Immature natural killer cell (primary cell): ENCODE results near the gene YIF1A. TPM values are rescaled to one million over a fixed set of nuclear protein-coding genes. Genes with fewer than 3 reads are reported as not detected.
A peak's percentile ranks its signal among the peaks of the same experiment; 100 is the strongest.

ENCODE experiments used
- DNase-seq, 3 donors: peaks; one replicate each; pipeline ENCODE4 v3.0.0; 2022; ENCODE audit warnings: mixed read lengths in 1 of 3
- H3K27ac Mint-ChIP-seq, 6 donors: one replicate each; pipeline ENCODE4 v1.8.0; 2020; ENCODE audit warnings: mixed read lengths in 6 of 6, mild to moderate bottlenecking in 5 of 6, inconsistent platforms in 4 of 6, moderate library complexity in 3 of 6
- H3K27me3 Mint-ChIP-seq, 3 donors: one replicate each; pipeline ENCODE4 v1.8.0; 2020 to 2021; ENCODE audit warnings: low read depth in 3 of 3, mild to moderate bottlenecking in 3 of 3, mixed read lengths in 3 of 3, moderate library complexity in 3 of 3, inconsistent platforms in 1 of 3
- H3K36me3 Mint-ChIP-seq, 3 donors: one replicate each; pipeline ENCODE4 v1.8.0; 2020; ENCODE audit warnings: mixed read lengths in 3 of 3, inconsistent platforms in 2 of 3, mild to moderate bottlenecking in 2 of 3
- H3K4me1 Mint-ChIP-seq, 2 donors: one replicate each; pipeline ENCODE4 v1.8.0; 2020; ENCODE audit warnings: inconsistent platforms in 2 of 2, mild to moderate bottlenecking in 2 of 2, mixed read lengths in 2 of 2, moderate library complexity in 1 of 2
- H3K4me3 Mint-ChIP-seq, 5 donors: one replicate each; pipeline ENCODE4 v1.8.0; 2020; ENCODE audit warnings: mild to moderate bottlenecking in 5 of 5, mixed read lengths in 5 of 5, inconsistent platforms in 3 of 5, moderate library complexity in 3 of 5
- H3K9me3 Mint-ChIP-seq, 6 donors: one replicate each; pipeline ENCODE4 v1.8.0; 2020; ENCODE audit warnings: mild to moderate bottlenecking in 6 of 6, mixed read lengths in 6 of 6, inconsistent platforms in 4 of 6, moderate library complexity in 3 of 6
- polyA plus RNA-seq, 3 donors: library from polyadenylated mRNA; unstranded; fragments of 300-500 nt; fragmentation: Illumina TruSeq; gene quantifications; one replicate each; pipeline ENCODE4 v1.2.3, GENCODE V29; 2021

Gene YIF1A
- polyA plus RNA-seq, 3 donors from 2014 or later, result 55.7 to 85.2 (median 62.1) TPM

GRCh38 chr11:66274219-66274618 is 14.7 kb downstream of the YIF1A start:
- Mint-ChIP-seq H3K27me3 (peaks cover 11 to 21% (median 11%) of the 10 kb centered on the region in 3 donors), H3K36me3 (peaks cover 25 to 46% (median 27%) of the 10 kb centered on the region in 3 donors), H3K9me3 (no peaks in the 10 kb centered on the region), H3K4me3 (peak overlapping the region in 4 of 5 donors; percentile 15 to 67 (median 49)), H3K27ac (peak overlapping the region in 4 of 6 donors; percentile 9 to 54 (median 40)), H3K4me1 (peaks cover 66 to 75% of the 10 kb centered on the region in 2 donors)
- DNase-seq, result no peak

GRCh38 chr11:66272596-66272995 is 16.3 kb downstream of the YIF1A start:
- Mint-ChIP-seq H3K27ac (peak overlapping the region; percentile 86 to 97 (median 92)), H3K27me3 (peaks cover 17 to 27% (median 20%) of the 10 kb centered on the region in 3 donors), H3K9me3 (no peaks in the 10 kb centered on the region), H3K4me1 (peaks cover 78 to 81% of the 10 kb centered on the region in 2 donors), H3K4me3 (peak overlapping the region; percentile 83 to 91 (median 87)), H3K36me3 (peaks cover 25 to 46% (median 27%) of the 10 kb centered on the region in 3 donors)
- DNase-seq, result peak; percentile 78 to 84 (median 80)

- no peaks in the 10 kb centered on the region for H3K9me3 Mint-ChIP-seq
- H3K36me3 Mint-ChIP-seq, result peaks cover 25 to 43% (median 27%) of the 10 kb centered on the region in 3 donors
- H3K4me1 Mint-ChIP-seq, result peaks cover 78% of the 10 kb centered on the region in 2 donors
- H3K4me3 Mint-ChIP-seq, result peak overlapping the region; percentile 53 to 91 (median 67)
- peaks cover 17 to 28% (median 17%) of the 10 kb centered on the region in 3 donors for H3K27me3 Mint-ChIP-seq
- DNase-seq, result no peak
- peak overlapping the region in 5 of 6 donors; percentile 48 to 92 (median 86) for H3K27ac Mint-ChIP-seq
Measured at GRCh38 chr11:66271816-66272215, 17.1 kb downstream of the YIF1A start.

GRCh38 chr11:66268952-66269905 is 19.7 kb downstream of the YIF1A start:
- DNase-seq, result peak in 1 of 3 donors; percentile 19
- H3K4me3 Mint-ChIP-seq, result peak overlapping the region; percentile 92 to 96 (median 95)
- H3K27me3 Mint-ChIP-seq, result peaks cover 14 to 26% (median 17%) of the 10 kb centered on the region in 3 donors
- peaks cover 66 to 67% of the 10 kb centered on the region in 2 donors for H3K4me1 Mint-ChIP-seq
- peak overlapping the region; percentile 91 to 96 (median 94) for H3K27ac Mint-ChIP-seq
- H3K36me3 Mint-ChIP-seq, result peaks cover 20 to 28% (median 23%) of the 10 kb centered on the region in 3 donors
- H3K9me3 Mint-ChIP-seq, result no peaks in the 10 kb centered on the region

- Mint-ChIP-seq H3K9me3 (no peaks in the 10 kb centered on the region), H3K27ac (peak within 1 kb of the TSS; percentile 91 to 97 (median 94)), H3K36me3 (peaks cover 12 to 20% (median 16%) of the 10 kb centered on the region in 3 donors), H3K4me3 (peak within 1 kb of the TSS; percentile 92 to 96 (median 95)), H3K27me3 (peaks cover 14 to 26% (median 17%) of the 10 kb centered on the region in 3 donors), H3K4me1 (peaks cover 58% of the 10 kb centered on the region in 2 donors)
- DNase-seq, result peak; percentile 99 to 100 (median 99)
Measured at GRCh38 chr11:66268244-66268951, 20.5 kb downstream of the YIF1A start, which contains the start of gene RAB1B. Gene RAB1B, plus strand, starts transcription at chr11:66268639. Its CDS starts 41 bp downstream, at chr11:66268680.

GRCh38 chr11:66267379-66268243 is 21.3 kb downstream of the YIF1A start:
- DNase-seq, result peak; percentile 76 to 77 (median 77)

GRCh38 chr11:66267039-66267378 is 21.9 kb downstream of the YIF1A start:
- no peaks in the 10 kb centered on the region for H3K9me3 Mint-ChIP-seq
- H3K27me3 Mint-ChIP-seq, result peaks cover 14 to 19% (median 15%) of the 10 kb centered on the region in 3 donors
- peaks cover 0 to 10% (median 4%) of the 10 kb centered on the region in 3 donors for H3K36me3 Mint-ChIP-seq
- peak overlapping the region in 3 of 6 donors; percentile 55 to 83 (median 77) for H3K27ac Mint-ChIP-seq
- peak overlapping the region; percentile 92 to 96 (median 95) for H3K4me3 Mint-ChIP-seq
- H3K4me1 Mint-ChIP-seq, result peaks cover 44% of the 10 kb centered on the region in 2 donors
- no peak for DNase-seq

More at GRCh38 chr11:66267379-66268243, 21.3 kb downstream of the YIF1A start:
- peak overlapping the region; percentile 91 to 97 (median 94) for H3K27ac Mint-ChIP-seq
- H3K9me3 Mint-ChIP-seq, result no peaks in the 10 kb centered on the region
- peaks cover 14 to 22% (median 15%) of the 10 kb centered on the region in 3 donors for H3K27me3 Mint-ChIP-seq
- H3K36me3 Mint-ChIP-seq, result peaks cover 4 to 12% (median 8%) of the 10 kb centered on the region in 3 donors
- H3K4me1 Mint-ChIP-seq, result peaks cover 50% of the 10 kb centered on the region in 2 donors
- peak overlapping the region; percentile 92 to 96 (median 95) for H3K4me3 Mint-ChIP-seq

- Mint-ChIP-seq H3K9me3 (no peaks in the 10 kb centered on the region), H3K4me1 (peaks cover 39% of the 10 kb centered on the region in 2 donors), H3K27ac (peak overlapping the region in 1 of 6 donors; percentile 83), H3K27me3 (peaks cover 14 to 19% (median 15%) of the 10 kb centered on the region in 3 donors), H3K36me3 (peaks cover 2 to 10% (median 4%) of the 10 kb centered on the region in 3 donors), H3K4me3 (peak overlapping the region in 3 of 5 donors; percentile 92 to 96 (median 94))
- no peak for DNase-seq
Measured at GRCh38 chr11:66266378-66267038, 22.4 kb downstream of the YIF1A start.

- H3K4me3 Mint-ChIP-seq, result no peak overlapping the region
- no peak for DNase-seq
- H3K27ac Mint-ChIP-seq, result no peak overlapping the region
- peaks cover 2 to 9% (median 2%) of the 10 kb centered on the region in 3 donors for H3K36me3 Mint-ChIP-seq
- H3K4me1 Mint-ChIP-seq, result peaks cover 32 to 34% of the 10 kb centered on the region in 2 donors
- no peaks in the 10 kb centered on the region for H3K9me3 Mint-ChIP-seq
- peaks cover 14 to 21% (median 16%) of the 10 kb centered on the region in 3 donors for H3K27me3 Mint-ChIP-seq
Measured at GRCh38 chr11:66265531-66266377, 23.2 kb downstream of the YIF1A start.

- no peak for DNase-seq
- Mint-ChIP-seq H3K27ac (no peak overlapping the region), H3K4me1 (peaks cover 24 to 27% of the 10 kb centered on the region in 2 donors), H3K9me3 (no peaks in the 10 kb centered on the region), H3K4me3 (no peak overlapping the region), H3K36me3 (peaks cover 0 to 10% (median 2%) of the 10 kb centered on the region in 3 donors), H3K27me3 (peaks cover 14 to 21% (median 16%) of the 10 kb centered on the region in 3 donors)
Measured at GRCh38 chr11:66264914-66265313, 24.0 kb downstream of the YIF1A start.

GRCh38 chr11:66264383-66264782 is 24.6 kb downstream of the YIF1A start:
- no peaks in the 10 kb centered on the region for H3K9me3 Mint-ChIP-seq
- peaks cover 19 to 26% of the 10 kb centered on the region in 2 donors for H3K4me1 Mint-ChIP-seq
- H3K36me3 Mint-ChIP-seq, result peaks cover 0 to 15% (median 2%) of the 10 kb centered on the region in 3 donors
- H3K27me3 Mint-ChIP-seq, result peaks cover 12 to 18% (median 13%) of the 10 kb centered on the region in 3 donors
- no peak overlapping the region for H3K27ac Mint-ChIP-seq
- no peak overlapping the region for H3K4me3 Mint-ChIP-seq
- DNase-seq, result no peak
